ENCODE measurements around the gene SRBD1. TPM values are rescaled to one million over a fixed set of nuclear protein-coding genes. Genes with fewer than 3 reads are reported as not detected.

SRBD1 gene
- total and polyA plus RNA-seq, 8 donors: 13.4 to 20.0 (median 17.6) TPM

GRCh38 chr2:45543257-45543656 is 67.8 kb downstream of the SRBD1 start:
- peaks cover 0 to 18% of the 10 kb centered on the region in 2 donors for H3K9me3 ChIP-seq
- H3K27ac ChIP-seq: no peak overlapping the region
- peaks cover 0 to 79% of the 10 kb centered on the region in 2 donors for H3K36me3 ChIP-seq
- no peak overlapping the region for H3K4me3 ChIP-seq
- H3K27me3 ChIP-seq: no peaks in the 10 kb centered on the region
- no peak for ATAC-seq
- intact Hi-C loops (cut with DNase I): no loop called here
- no peak for DNase-seq
- TF ChIP-seq CTCF (IDR thresholded peaks at IDR 0.05): no peak
- H3K4me1 ChIP-seq: no peaks in the 10 kb centered on the region

- DNase-seq (no peak), ATAC-seq (no peak)
- Histone ChIP-seq H3K27me3 (no peaks in the 10 kb centered on the region), H3K36me3 (peaks cover 0 to 82% of the 10 kb centered on the region in 2 donors), H3K4me1 (no peaks in the 10 kb centered on the region), H3K4me3 (no peak overlapping the region), H3K27ac (no peak overlapping the region), H3K9me3 (peaks cover 0 to 18% of the 10 kb centered on the region in 2 donors)
- intact Hi-C loops (cut with DNase I): no loop called here
- TF ChIP-seq CTCF (IDR thresholded peaks at IDR 0.05): no peak
These were observed 69.1 kb downstream of the SRBD1 start for GRCh38 chr2:45542013-45542412.

DNA sequence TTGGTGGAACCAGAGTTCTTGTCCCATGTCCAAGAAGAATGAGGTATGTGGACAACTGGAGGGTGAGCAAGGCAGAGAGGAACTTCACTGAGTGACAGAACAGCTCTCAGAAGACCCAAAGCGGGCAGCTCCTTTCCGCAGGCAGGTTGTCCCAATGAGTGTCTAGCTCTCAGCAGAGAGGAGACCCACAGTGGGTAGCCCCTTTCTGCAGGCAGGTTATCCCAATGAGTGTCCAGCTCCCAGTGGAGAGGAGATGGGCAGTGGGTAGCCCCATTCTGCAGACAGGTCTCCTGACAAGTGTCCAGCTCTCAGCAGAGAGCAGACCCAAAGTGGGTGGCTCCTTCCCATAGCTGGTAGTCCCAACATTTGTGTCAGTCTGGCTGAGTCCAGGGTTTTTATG is 69.6 kb downstream of the SRBD1 start:
- intact Hi-C loops (cut with DNase I): no loop called here
- ATAC-seq: no peak

DNA sequence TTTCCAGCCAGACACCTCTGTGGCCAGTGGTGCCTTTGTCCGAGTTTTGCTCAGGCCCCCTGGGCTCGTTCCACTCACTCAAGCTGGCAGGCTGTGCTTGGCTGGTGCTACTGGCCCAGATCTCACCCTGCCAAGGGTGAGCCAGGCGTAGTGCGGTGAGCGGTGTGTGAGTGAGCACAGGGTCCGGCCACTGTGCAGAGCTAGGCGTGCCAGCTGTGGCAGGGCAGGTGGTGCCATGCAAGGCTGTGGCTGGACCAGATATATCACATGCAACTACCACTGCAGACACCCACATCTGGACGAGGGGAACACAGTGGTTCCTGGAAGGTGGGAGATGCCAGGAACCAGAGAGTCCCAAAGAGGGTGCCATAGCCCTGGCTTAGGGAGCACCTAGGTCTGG is 70.1 kb downstream of the SRBD1 start:
- H3K9me3 ChIP-seq: peaks cover 0 to 18% of the 10 kb centered on the region in 2 donors
- peak in 1 of 4 donors; percentile 63 for DNase-seq
- H3K4me3 ChIP-seq: no peak overlapping the region
- peaks cover 0 to 73% of the 10 kb centered on the region in 2 donors for H3K36me3 ChIP-seq
- H3K27me3 ChIP-seq: no peaks in the 10 kb centered on the region
- H3K27ac ChIP-seq: no peak overlapping the region
- no peaks in the 10 kb centered on the region for H3K4me1 ChIP-seq
- ATAC-seq: no peak
- intact Hi-C loops (cut with DNase I): no loop called here
- no peak for TF ChIP-seq CTCF (IDR thresholded peaks at IDR 0.05)

More for the DNA sequence above, 69.6 kb downstream of the SRBD1 start:
- TF ChIP-seq CTCF (IDR thresholded peaks at IDR 0.05): no peak
- Histone ChIP-seq H3K27ac (no peak overlapping the region), H3K4me3 (no peak overlapping the region), H3K27me3 (no peaks in the 10 kb centered on the region), H3K9me3 (peaks cover 0 to 18% of the 10 kb centered on the region in 2 donors), H3K4me1 (no peaks in the 10 kb centered on the region), H3K36me3 (peaks cover 0 to 78% of the 10 kb centered on the region in 2 donors)
- no peak for DNase-seq

- Histone ChIP-seq H3K9me3 (no peaks in the 10 kb centered on the region), H3K27me3 (no peaks in the 10 kb centered on the region), H3K4me3 (no peak overlapping the region), H3K4me1 (no peaks in the 10 kb centered on the region), H3K36me3 (peaks cover 0 to 10% of the 10 kb centered on the region in 2 donors), H3K27ac (no peak overlapping the region)
- intact Hi-C loops (cut with DNase I): no loop called here
- no peak for TF ChIP-seq CTCF (IDR thresholded peaks at IDR 0.05)
- ATAC-seq (no peak), DNase-seq (peak in 1 of 4 donors; percentile 10)
These were observed 77.3 kb downstream of the SRBD1 start for GRCh38 chr2:45533771-45534170.

All from left lung (tissue), 10 donors.